ENCODE measurements around the gene ARG2. TPM values are rescaled to one million over a fixed set of nuclear protein-coding genes. Genes with fewer than 3 reads are reported as not detected.

The ARG2 gene
- total and polyA plus RNA-seq, 9 of the 15 experiments (the other 6 are each of a cell fraction or from before 2014, with no cell fraction given) = 6.2 to 75.0 (median 17.8) TPM

DNA sequence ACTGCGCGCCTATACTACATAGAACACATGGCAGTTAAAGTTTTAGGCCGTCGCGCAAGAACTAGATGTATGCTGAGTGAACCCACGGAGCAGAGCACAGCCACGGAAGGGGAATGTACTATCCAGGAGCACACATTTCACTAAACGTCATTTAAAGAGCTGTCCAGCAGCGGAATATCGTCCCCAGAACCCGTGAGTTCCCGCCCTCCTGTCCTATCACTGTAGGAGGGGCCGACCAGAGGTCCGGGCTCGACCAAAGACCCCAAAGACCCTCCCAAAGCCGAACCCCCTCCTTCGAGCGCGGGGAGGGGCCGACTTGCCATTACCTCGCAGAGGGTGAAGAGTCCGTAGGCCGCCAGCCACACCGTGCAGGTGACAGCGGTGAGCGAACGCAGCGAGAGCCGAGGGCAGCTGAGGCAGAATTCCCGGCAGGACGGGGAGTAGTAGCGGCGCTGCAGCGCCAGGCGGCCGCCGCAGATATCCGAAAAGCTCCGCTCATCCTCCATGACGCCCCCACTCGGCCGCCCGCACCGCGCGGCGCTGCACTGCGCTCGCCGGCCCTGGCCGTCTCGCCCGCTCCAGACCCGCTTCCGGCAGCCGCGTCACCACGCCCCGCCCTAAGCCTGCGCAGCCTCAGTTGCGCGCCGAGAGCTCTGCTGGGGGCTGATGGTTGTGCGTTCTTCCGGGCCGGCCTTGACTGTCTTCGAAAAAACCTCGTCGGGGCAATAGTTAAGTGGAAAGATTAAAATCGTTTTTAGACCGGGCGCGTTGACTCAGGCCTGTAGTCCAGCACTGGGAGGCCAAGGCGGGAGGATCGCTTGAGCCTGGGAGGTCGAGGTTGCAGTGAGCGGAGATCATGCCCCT lies 19.8 kb upstream of the ARG2 start, which contains the start of gene PIGH (continued):
- TF ChIP-seq KLF6 (CRISPR knock-in tag; IDR thresholded peaks at IDR 0.05; ENCODE audit: borderline replicate concordance) (no peak), PHB (CRISPR knock-in tag; IDR thresholded peaks at IDR 0.05) (no peak), KDM2B (CRISPR knock-in tag; IDR thresholded peaks at IDR 0.05) (no peak), ZNF717 (CRISPR knock-in tag; IDR thresholded peaks at IDR 0.05) (no peak), KLF1 (tag; IDR thresholded peaks at IDR 0.05) (0 out of 2 replicates have a peak, but pooled peaks have one; percentile 15), KDM5B (IDR thresholded peaks at IDR 0.05; ENCODE audit: insufficient replicate concordance, low read depth, low read length) (peak; percentile 57), COPS2 (conservative IDR thresholded peaks at IDR 0.05) (no peak), L3MBTL2 (IDR thresholded peaks at IDR 0.05) (peak; percentile 51)
- TF ChIP-seq, protein P1, sequence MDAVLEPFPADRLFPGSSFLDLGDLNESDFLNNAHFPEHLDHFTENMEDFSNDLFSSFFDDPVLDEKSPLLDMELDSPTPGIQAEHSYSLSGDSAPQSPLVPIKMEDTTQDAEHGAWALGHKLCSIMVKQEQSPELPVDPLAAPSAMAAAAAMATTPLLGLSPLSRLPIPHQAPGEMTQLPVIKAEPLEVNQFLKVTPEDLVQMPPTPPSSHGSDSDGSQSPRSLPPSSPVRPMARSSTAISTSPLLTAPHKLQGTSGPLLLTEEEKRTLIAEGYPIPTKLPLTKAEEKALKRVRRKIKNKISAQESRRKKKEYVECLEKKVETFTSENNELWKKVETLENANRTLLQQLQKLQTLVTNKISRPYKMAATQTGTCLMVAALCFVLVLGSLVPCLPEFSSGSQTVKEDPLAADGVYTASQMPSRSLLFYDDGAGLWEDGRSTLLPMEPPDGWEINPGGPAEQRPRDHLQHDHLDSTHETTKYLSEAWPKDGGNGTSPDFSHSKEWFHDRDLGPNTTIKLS (IDR thresholded peaks at IDR 0.05; ENCODE audit: borderline replicate concordance, low read depth) = 0 out of 2 replicates have a peak, but pooled peaks have one; percentile 30
- TF ChIP-seq, protein P2, sequence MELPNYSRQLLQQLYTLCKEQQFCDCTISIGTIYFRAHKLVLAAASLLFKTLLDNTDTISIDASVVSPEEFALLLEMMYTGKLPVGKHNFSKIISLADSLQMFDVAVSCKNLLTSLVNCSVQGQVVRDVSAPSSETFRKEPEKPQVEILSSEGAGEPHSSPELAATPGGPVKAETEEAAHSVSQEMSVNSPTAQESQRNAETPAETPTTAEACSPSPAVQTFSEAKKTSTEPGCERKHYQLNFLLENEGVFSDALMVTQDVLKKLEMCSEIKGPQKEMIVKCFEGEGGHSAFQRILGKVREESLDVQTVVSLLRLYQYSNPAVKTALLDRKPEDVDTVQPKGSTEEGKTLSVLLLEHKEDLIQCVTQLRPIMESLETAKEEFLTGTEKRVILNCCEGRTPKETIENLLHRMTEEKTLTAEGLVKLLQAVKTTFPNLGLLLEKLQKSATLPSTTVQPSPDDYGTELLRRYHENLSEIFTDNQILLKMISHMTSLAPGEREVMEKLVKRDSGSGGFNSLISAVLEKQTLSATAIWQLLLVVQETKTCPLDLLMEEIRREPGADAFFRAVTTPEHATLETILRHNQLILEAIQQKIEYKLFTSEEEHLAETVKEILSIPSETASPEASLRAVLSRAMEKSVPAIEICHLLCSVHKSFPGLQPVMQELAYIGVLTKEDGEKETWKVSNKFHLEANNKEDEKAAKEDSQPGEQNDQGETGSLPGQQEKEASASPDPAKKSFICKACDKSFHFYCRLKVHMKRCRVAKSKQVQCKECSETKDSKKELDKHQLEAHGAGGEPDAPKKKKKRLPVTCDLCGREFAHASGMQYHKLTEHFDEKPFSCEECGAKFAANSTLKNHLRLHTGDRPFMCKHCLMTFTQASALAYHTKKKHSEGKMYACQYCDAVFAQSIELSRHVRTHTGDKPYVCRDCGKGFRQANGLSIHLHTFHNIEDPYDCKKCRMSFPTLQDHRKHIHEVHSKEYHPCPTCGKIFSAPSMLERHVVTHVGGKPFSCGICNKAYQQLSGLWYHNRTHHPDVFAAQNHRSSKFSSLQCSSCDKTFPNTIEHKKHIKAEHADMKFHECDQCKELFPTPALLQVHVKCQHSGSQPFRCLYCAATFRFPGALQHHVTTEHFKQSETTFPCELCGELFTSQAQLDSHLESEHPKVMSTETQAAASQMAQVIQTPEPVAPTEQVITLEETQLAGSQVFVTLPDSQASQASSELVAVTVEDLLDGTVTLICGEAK (IDR thresholded peaks at IDR 0.05) = 0 out of 2 replicates have a peak, but pooled peaks have one; percentile 39
- TF ChIP-seq, protein P2 (CRISPR knock-in tag; IDR thresholded peaks at IDR 0.05) = no peak
- TF ChIP-seq, protein P3, sequence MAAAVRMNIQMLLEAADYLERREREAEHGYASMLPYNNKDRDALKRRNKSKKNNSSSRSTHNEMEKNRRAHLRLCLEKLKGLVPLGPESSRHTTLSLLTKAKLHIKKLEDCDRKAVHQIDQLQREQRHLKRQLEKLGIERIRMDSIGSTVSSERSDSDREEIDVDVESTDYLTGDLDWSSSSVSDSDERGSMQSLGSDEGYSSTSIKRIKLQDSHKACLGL (CRISPR knock-in tag; IDR thresholded peaks at IDR 0.05; ENCODE audit: borderline replicate concordance, poor library complexity, severe bottlenecking) = no peak
- TF ChIP-seq, protein P4, sequence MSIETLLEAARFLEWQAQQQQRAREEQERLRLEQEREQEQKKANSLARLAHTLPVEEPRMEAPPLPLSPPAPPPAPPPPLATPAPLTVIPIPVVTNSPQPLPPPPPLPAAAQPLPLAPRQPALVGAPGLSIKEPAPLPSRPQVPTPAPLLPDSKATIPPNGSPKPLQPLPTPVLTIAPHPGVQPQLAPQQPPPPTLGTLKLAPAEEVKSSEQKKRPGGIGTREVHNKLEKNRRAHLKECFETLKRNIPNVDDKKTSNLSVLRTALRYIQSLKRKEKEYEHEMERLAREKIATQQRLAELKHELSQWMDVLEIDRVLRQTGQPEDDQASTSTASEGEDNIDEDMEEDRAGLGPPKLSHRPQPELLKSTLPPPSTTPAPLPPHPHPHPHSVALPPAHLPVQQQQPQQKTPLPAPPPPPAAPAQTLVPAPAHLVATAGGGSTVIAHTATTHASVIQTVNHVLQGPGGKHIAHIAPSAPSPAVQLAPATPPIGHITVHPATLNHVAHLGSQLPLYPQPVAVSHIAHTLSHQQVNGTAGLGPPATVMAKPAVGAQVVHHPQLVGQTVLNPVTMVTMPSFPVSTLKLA (conservative IDR thresholded peaks at IDR 0.05) = peak; percentile 44 to 63
